Gastrocnemius medialis (tissue), 4 donors: ENCODE results near the gene CFAP53. TPM values are rescaled to one million over a fixed set of nuclear protein-coding genes. Genes with fewer than 3 reads are reported as not detected.

Experiments
- ATAC-seq, 2 donors: fragments of 150-250 bp; one replicate each; pipeline ENCODE4 v1.9.1; 2016
- DNase-seq, 2 donors: peaks; one replicate each; pipeline ENCODE4 v3.0.0-alpha.2; 2019
- H3K27ac ChIP-seq, 4 donors: fragments of 200-600 bp; sonication (generic); 1 replicate in 1 of 4; 2 replicates in 3 of 4; pipeline ENCODE4 v1.5.1; 2016 to 2018; ENCODE audit warnings: mild to moderate bottlenecking in 2 of 4, moderate library complexity in 1 of 4
- H3K27me3 ChIP-seq, 3 donors: fragments of 200-600 bp; sonication (generic) in 2 of 3; 1 replicate in 1 of 3; 2 replicates in 2 of 3; pipeline versions ENCODE4 v1.5.1 to v1.6.0; 2016 to 2019; ENCODE audit warnings: mild to moderate bottlenecking in 1 of 3, moderate library complexity in 1 of 3
- H3K36me3 ChIP-seq, 2 donors: fragments of 200-600 bp; sonication (generic) in 1 of 2; one replicate each; pipeline ENCODE4 v1.5.1; 2017 to 2018
- H3K4me1 ChIP-seq, 2 donors: fragments of 200-600 bp; sonication (generic) in 1 of 2; one replicate each; pipeline ENCODE4 v1.5.1; 2016 to 2017; ENCODE audit warnings: mild to moderate bottlenecking in 2 of 2
- H3K4me3 ChIP-seq, 4 donors: fragments of 200-600 bp; sonication (generic) in 3 of 4; 1 replicate in 1 of 4; 2 replicates in 3 of 4; pipeline ENCODE4 v1.5.1; 2016 to 2019; ENCODE audit warnings: mild to moderate bottlenecking in 2 of 4
- H3K9me3 ChIP-seq, 3 donors: fragments of 200-600 bp; sonication (generic) in 2 of 3; 1 replicate in 1 of 3; 2 replicates in 2 of 3; pipeline ENCODE4 v1.5.1; 2016 to 2019
- CTCF ChIP-seq, 5 experiments: fragments of 450-650 bp in 3 of 5; fragments of 200-600 bp in 2 of 5; sonication (generic) in 2 of 5; IDR thresholded peaks in 4 of 5; conservative IDR thresholded peaks in 1 of 5; 1 replicate in 4 of 5; 2 replicates in 1 of 5; pipeline ENCODE4 v1.5.1; 2016 to 2019; ENCODE audit warnings: antibody characterized with exemption in 5 of 5, mild to moderate bottlenecking in 3 of 5, moderate library complexity in 3 of 5
- POLR2A ChIP-seq, 2 donors: fragments of 450-650 bp; IDR thresholded peaks; one replicate each; pipeline ENCODE4 v1.6.1; 2017; ENCODE audit warnings: antibody characterized with exemption in 2 of 2, mild to moderate bottlenecking in 2 of 2, moderate library complexity in 2 of 2
- in situ Hi-C, 4 donors: fragments of 200-750 bp; cut with MboI; loops; one replicate each; pipeline versions ENCODE4 v1.15.0 to v1.8.0; 2017; ENCODE audit warnings: low sequenced_read_pairs in 4 of 4
- intact Hi-C: fragments of 100-400 bp; cut with DNase I; formaldehyde crosslinking; loops from one replicate; pipeline ENCODE4 v1.15.1; 2023; ENCODE audit warnings: low total_unique reads
- total RNA-seq, 4 donors: library from RNA; depleted of rRNA; stranded (reverse); fragments of >200 nt; gene quantifications; one replicate each; pipeline versions ENCODE4 v1.1.0 to v1.2.3, GENCODE V29; 2016

CFAP53 gene
- total RNA-seq, 4 donors from 2014 or later, result 1.3 to 1.4 (median 1.4) TPM; not detected in 1

GRCh38 chr18:50188652-50189051 is 77.6 kb downstream of the CFAP53 start:
- no peak overlapping the region for H3K4me3 ChIP-seq
- no peak overlapping the region for H3K27ac ChIP-seq
- H3K36me3 ChIP-seq, result no peaks in the 10 kb centered on the region
- H3K4me1 ChIP-seq, result no peaks in the 10 kb centered on the region
- peaks cover 16 to 40% (median 38%) of the 10 kb centered on the region in 3 donors for H3K27me3 ChIP-seq
- intact Hi-C loops (no loop called here), in situ Hi-C loops (loop anchor here in 1 of 4 donors (25.0 kb wide), 1 partner anchor 176 kb away; no protein-coding TSS in a partner anchor)
- DNase-seq (no peak), ATAC-seq (no peak)
- H3K9me3 ChIP-seq, result no peaks in the 10 kb centered on the region
- TF ChIP-seq POLR2A (IDR thresholded peaks at IDR 0.05) (no peak), CTCF (IDR thresholded peaks at IDR 0.05 in 4 of 5, conservative IDR thresholded peaks at IDR 0.05 in 1 of 5) (no peak)

- intact Hi-C loops, result no loop called here
- in situ Hi-C loops, result loop anchor here in 1 of 4 donors (25.0 kb wide), 1 partner anchor 175 kb away; no protein-coding TSS in a partner anchor
Measured at GRCh38 chr18:50187659-50188058, 78.6 kb downstream of the CFAP53 start.

GRCh38 chr18:50186385-50186784 is 79.9 kb downstream of the CFAP53 start:
- ATAC-seq, result no peak
- in situ Hi-C loops (loop anchor here in 1 of 4 donors (25.0 kb wide), 1 partner anchor 174 kb away; no protein-coding TSS in a partner anchor), intact Hi-C loops (no loop called here)
- H3K27me3 ChIP-seq, result peaks cover 0 to 20% (median 19%) of the 10 kb centered on the region in 3 donors
- no peaks in the 10 kb centered on the region for H3K36me3 ChIP-seq
- no peaks in the 10 kb centered on the region for H3K9me3 ChIP-seq
- no peaks in the 10 kb centered on the region for H3K4me1 ChIP-seq
- no peak overlapping the region for H3K4me3 ChIP-seq
- DNase-seq, result no peak
- H3K27ac ChIP-seq, result no peak overlapping the region
- TF ChIP-seq POLR2A (IDR thresholded peaks at IDR 0.05), result no peak
- no peak for TF ChIP-seq CTCF (IDR thresholded peaks at IDR 0.05 in 4 of 5, conservative IDR thresholded peaks at IDR 0.05 in 1 of 5)

More at GRCh38 chr18:50187659-50188058, 78.6 kb downstream of the CFAP53 start:
- TF ChIP-seq CTCF (IDR thresholded peaks at IDR 0.05 in 4 of 5, conservative IDR thresholded peaks at IDR 0.05 in 1 of 5), result no peak
- TF ChIP-seq POLR2A (IDR thresholded peaks at IDR 0.05), result no peak
- Histone ChIP-seq H3K36me3 (no peaks in the 10 kb centered on the region), H3K27ac (no peak overlapping the region), H3K27me3 (peaks cover 6 to 30% (median 29%) of the 10 kb centered on the region in 3 donors), H3K4me1 (no peaks in the 10 kb centered on the region), H3K9me3 (no peaks in the 10 kb centered on the region), H3K4me3 (no peak overlapping the region)
- no peak for ATAC-seq
- no peak for DNase-seq

GRCh38 chr18:50183556-50183955 is 82.7 kb downstream of the CFAP53 start:
- in situ Hi-C loops (loop anchor here in 1 of 4 donors (25.0 kb wide), 1 partner anchor 171 kb away; no protein-coding TSS in a partner anchor), intact Hi-C loops (no loop called here)
- H3K4me1 ChIP-seq, result no peaks in the 10 kb centered on the region
- H3K27ac ChIP-seq, result no peak overlapping the region
- no peak for DNase-seq
- peaks cover 0 to 16% (median 13%) of the 10 kb centered on the region in 3 donors for H3K27me3 ChIP-seq
- H3K9me3 ChIP-seq, result no peaks in the 10 kb centered on the region
- ATAC-seq, result no peak
- TF ChIP-seq POLR2A (IDR thresholded peaks at IDR 0.05) (no peak), CTCF (IDR thresholded peaks at IDR 0.05 in 4 of 5, conservative IDR thresholded peaks at IDR 0.05 in 1 of 5) (no peak)
- no peaks in the 10 kb centered on the region for H3K36me3 ChIP-seq
- no peak overlapping the region for H3K4me3 ChIP-seq
